ENCODE measurements around the gene SPRED2.

SPRED2 gene

GRCh38 chr2:65313954-65314256 lies 118.5 kb downstream of the SPRED2 start:
- ATAC-seq, result no peak
- no peak for TF ChIP-seq ZC3H10 (CRISPR knock-in tag; IDR thresholded peaks at IDR 0.05)
- TF ChIP-seq ARNTL (CRISPR knock-in tag; IDR thresholded peaks at IDR 0.05; ENCODE audit: borderline replicate concordance, low read depth), result no peak
- no peak for TF ChIP-seq GLIS3 (CRISPR knock-in tag; IDR thresholded peaks at IDR 0.05)
- TF ChIP-seq, protein P1, sequence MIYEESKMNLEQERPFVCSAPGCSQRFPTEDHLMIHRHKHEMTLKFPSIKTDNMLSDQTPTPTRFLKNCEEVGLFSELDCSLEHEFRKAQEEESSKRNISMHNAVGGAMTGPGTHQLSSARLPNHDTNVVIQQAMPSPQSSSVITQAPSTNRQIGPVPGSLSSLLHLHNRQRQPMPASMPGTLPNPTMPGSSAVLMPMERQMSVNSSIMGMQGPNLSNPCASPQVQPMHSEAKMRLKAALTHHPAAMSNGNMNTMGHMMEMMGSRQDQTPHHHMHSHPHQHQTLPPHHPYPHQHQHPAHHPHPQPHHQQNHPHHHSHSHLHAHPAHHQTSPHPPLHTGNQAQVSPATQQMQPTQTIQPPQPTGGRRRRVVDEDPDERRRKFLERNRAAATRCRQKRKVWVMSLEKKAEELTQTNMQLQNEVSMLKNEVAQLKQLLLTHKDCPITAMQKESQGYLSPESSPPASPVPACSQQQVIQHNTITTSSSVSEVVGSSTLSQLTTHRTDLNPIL (CRISPR knock-in tag; IDR thresholded peaks at IDR 0.05; ENCODE audit: low read depth), result no peak
- no peak for TF ChIP-seq RARB (CRISPR knock-in tag; IDR thresholded peaks at IDR 0.05)
- TF ChIP-seq ZNF8 (CRISPR knock-in tag; IDR thresholded peaks at IDR 0.05), result no peak
- TF ChIP-seq, protein P2, sequence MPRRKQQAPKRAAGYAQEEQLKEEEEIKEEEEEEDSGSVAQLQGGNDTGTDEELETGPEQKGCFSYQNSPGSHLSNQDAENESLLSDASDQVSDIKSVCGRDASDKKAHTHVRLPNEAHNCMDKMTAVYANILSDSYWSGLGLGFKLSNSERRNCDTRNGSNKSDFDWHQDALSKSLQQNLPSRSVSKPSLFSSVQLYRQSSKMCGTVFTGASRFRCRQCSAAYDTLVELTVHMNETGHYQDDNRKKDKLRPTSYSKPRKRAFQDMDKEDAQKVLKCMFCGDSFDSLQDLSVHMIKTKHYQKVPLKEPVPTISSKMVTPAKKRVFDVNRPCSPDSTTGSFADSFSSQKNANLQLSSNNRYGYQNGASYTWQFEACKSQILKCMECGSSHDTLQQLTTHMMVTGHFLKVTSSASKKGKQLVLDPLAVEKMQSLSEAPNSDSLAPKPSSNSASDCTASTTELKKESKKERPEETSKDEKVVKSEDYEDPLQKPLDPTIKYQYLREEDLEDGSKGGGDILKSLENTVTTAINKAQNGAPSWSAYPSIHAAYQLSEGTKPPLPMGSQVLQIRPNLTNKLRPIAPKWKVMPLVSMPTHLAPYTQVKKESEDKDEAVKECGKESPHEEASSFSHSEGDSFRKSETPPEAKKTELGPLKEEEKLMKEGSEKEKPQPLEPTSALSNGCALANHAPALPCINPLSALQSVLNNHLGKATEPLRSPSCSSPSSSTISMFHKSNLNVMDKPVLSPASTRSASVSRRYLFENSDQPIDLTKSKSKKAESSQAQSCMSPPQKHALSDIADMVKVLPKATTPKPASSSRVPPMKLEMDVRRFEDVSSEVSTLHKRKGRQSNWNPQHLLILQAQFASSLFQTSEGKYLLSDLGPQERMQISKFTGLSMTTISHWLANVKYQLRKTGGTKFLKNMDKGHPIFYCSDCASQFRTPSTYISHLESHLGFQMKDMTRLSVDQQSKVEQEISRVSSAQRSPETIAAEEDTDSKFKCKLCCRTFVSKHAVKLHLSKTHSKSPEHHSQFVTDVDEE (CRISPR knock-in tag; IDR thresholded peaks at IDR 0.05), result no peak
- TF ChIP-seq, protein P3, sequence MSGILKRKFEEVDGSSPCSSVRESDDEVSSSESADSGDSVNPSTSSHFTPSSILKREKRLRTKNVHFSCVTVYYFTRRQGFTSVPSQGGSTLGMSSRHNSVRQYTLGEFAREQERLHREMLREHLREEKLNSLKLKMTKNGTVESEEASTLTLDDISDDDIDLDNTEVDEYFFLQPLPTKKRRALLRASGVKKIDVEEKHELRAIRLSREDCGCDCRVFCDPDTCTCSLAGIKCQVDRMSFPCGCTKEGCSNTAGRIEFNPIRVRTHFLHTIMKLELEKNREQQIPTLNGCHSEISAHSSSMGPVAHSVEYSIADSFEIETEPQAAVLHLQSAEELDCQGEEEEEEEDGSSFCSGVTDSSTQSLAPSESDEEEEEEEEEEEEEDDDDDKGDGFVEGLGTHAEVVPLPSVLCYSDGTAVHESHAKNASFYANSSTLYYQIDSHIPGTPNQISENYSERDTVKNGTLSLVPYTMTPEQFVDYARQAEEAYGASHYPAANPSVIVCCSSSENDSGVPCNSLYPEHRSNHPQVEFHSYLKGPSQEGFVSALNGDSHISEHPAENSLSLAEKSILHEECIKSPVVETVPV (CRISPR knock-in tag; IDR thresholded peaks at IDR 0.05), result no peak
- TF ChIP-seq BACH2 (CRISPR knock-in tag; IDR thresholded peaks at IDR 0.05; ENCODE audit: borderline replicate concordance), result no peak
- TF ChIP-seq, protein P4, sequence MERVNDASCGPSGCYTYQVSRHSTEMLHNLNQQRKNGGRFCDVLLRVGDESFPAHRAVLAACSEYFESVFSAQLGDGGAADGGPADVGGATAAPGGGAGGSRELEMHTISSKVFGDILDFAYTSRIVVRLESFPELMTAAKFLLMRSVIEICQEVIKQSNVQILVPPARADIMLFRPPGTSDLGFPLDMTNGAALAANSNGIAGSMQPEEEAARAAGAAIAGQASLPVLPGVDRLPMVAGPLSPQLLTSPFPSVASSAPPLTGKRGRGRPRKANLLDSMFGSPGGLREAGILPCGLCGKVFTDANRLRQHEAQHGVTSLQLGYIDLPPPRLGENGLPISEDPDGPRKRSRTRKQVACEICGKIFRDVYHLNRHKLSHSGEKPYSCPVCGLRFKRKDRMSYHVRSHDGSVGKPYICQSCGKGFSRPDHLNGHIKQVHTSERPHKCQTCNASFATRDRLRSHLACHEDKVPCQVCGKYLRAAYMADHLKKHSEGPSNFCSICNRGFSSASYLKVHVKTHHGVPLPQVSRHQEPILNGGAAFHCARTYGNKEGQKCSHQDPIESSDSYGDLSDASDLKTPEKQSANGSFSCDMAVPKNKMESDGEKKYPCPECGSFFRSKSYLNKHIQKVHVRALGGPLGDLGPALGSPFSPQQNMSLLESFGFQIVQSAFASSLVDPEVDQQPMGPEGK (CRISPR knock-in tag; IDR thresholded peaks at IDR 0.05; ENCODE audit: borderline replicate concordance), result no peak
- no peak for TF ChIP-seq OSR1 (CRISPR knock-in tag; IDR thresholded peaks at IDR 0.05)
- TF ChIP-seq ZFP3 (CRISPR knock-in tag; IDR thresholded peaks at IDR 0.05), result no peak
- TF ChIP-seq ZNF70 (CRISPR knock-in tag; IDR thresholded peaks at IDR 0.05), result no peak
- no peak for TF ChIP-seq ZNF565 (CRISPR knock-in tag; conservative IDR thresholded peaks at IDR 0.05; ENCODE audit: low read depth)
- TF ChIP-seq CSDC2 (CRISPR knock-in tag; IDR thresholded peaks at IDR 0.05), result no peak
- no peak for TF ChIP-seq ZFP30 (CRISPR knock-in tag; IDR thresholded peaks at IDR 0.05)

- ATAC-seq, result no peak
- TF ChIP-seq BACH2 (CRISPR knock-in tag; IDR thresholded peaks at IDR 0.05; ENCODE audit: borderline replicate concordance) (no peak), CSDC2 (CRISPR knock-in tag; IDR thresholded peaks at IDR 0.05) (no peak), ZFP30 (CRISPR knock-in tag; IDR thresholded peaks at IDR 0.05) (no peak), RARB (CRISPR knock-in tag; IDR thresholded peaks at IDR 0.05) (no peak), ISL1 (CRISPR knock-in tag; IDR thresholded peaks at IDR 0.05) (no peak), ZNF70 (CRISPR knock-in tag; IDR thresholded peaks at IDR 0.05) (no peak), ESRRG (CRISPR knock-in tag; IDR thresholded peaks at IDR 0.05) (no peak), OSR1 (CRISPR knock-in tag; IDR thresholded peaks at IDR 0.05) (no peak), TOX (CRISPR knock-in tag; IDR thresholded peaks at IDR 0.05; ENCODE audit: borderline replicate concordance) (no peak), ZNF565 (CRISPR knock-in tag; conservative IDR thresholded peaks at IDR 0.05; ENCODE audit: low read depth) (no peak), ARNTL (CRISPR knock-in tag; IDR thresholded peaks at IDR 0.05; ENCODE audit: borderline replicate concordance, low read depth) (no peak), ZFP3 (CRISPR knock-in tag; IDR thresholded peaks at IDR 0.05) (no peak), ZNF8 (CRISPR knock-in tag; IDR thresholded peaks at IDR 0.05) (no peak), ZC3H10 (CRISPR knock-in tag; IDR thresholded peaks at IDR 0.05) (no peak), GLIS3 (CRISPR knock-in tag; IDR thresholded peaks at IDR 0.05) (no peak)
- TF ChIP-seq, protein P2 (CRISPR knock-in tag; IDR thresholded peaks at IDR 0.05), result no peak
- TF ChIP-seq, protein P4 (CRISPR knock-in tag; IDR thresholded peaks at IDR 0.05; ENCODE audit: borderline replicate concordance), result no peak
- TF ChIP-seq, protein P1 (CRISPR knock-in tag; IDR thresholded peaks at IDR 0.05; ENCODE audit: low read depth), result no peak
Measured at GRCh38 chr2:65313126-65313953, 119.1 kb downstream of the SPRED2 start.

All from SK-N-SH treated with all-trans-retinoic acid at 6 μM for 48 hours (cell line).